WI38 (cell line): ENCODE data around the gene PCNP.
A peak's percentile ranks its signal among the peaks of the same experiment; 100 is the strongest.

Source experiments
- H3K4me3 ChIP-seq: 2 replicates; pipeline ENCODE4 v1.5.1; 2011; ENCODE audit warnings: low read depth, mild to moderate bottlenecking, control low read depth, low read length
- CTCF ChIP-seq: IDR thresholded peaks from 2 replicates; pipeline ENCODE4 v1.5.1; 2012; ENCODE audit warnings: low read depth, mild to moderate bottlenecking, control low read depth, low read length

Gene PCNP, protein sequence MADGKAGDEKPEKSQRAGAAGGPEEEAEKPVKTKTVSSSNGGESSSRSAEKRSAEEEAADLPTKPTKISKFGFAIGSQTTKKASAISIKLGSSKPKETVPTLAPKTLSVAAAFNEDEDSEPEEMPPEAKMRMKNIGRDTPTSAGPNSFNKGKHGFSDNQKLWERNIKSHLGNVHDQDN

GRCh38 chr3:101573449-101574387, at the start of gene PCNP:
PCNP (plus strand) TSS chr3:101574180; CDS start chr3:101574216, 36 bp downstream.
- peak; percentile 75 for TF ChIP-seq CTCF
- H3K4me3 ChIP-seq, result peak within 1 kb of the TSS; percentile 77

GRCh38 chr3:101527441-101527840, 46.5 kb upstream of the PCNP start:
- H3K4me3 ChIP-seq, result no peak overlapping the region
- TF ChIP-seq CTCF, result no peak

DNA sequence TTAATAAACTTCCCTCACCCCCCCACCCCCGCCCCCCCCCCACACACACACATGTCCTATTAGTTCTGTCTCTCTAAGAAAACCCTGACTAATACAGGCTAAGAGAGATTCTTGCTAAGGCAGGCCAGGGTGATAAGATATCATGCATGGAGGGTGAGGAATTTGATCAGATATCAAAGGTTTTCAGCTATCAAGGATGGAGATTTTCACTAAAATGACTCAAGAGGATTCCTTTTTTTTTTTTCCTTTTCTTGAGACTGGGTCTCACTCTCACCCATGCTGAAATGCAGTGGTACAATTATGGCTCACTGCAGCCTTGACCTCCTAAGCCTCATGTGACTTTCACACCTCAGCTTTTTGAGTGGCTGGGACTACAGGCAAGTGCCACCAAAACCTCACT, 46.1 kb upstream of the PCNP start:
- no peak for TF ChIP-seq CTCF
- no peak overlapping the region for H3K4me3 ChIP-seq

- H3K4me3 ChIP-seq, result no peak overlapping the region
These were observed 43.9 kb upstream of the PCNP start for GRCh38 chr3:101529816-101530685.

DNA sequence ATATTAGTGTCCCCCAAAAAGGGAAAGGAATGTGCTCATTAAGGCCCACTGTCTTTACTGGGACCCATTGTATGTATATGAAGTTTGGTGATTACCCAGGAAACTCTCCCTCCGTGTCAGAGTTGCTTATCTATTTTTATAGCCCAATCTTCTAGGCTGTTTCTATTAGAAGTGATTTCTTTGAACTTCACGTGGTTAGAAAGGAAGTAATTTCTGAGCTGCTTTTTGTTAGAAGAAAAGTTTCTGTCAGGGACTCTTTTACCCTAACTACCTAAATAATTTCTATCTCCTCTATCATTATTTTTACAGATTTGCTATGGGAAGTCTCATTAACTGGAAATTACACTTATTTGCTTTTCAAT, 43.3 kb upstream of the PCNP start:
- H3K4me3 ChIP-seq, result no peak overlapping the region
- TF ChIP-seq CTCF, result no peak

More at GRCh38 chr3:101529816-101530685, 43.9 kb upstream of the PCNP start:
- no peak for TF ChIP-seq CTCF

GRCh38 chr3:101531473-101532086, 42.4 kb upstream of the PCNP start:
- TF ChIP-seq CTCF, result no peak
- no peak overlapping the region for H3K4me3 ChIP-seq
